NCI-H1417 treated with DMSO at 0.1 percent for 48 hours (cell line): ENCODE results near the gene BUB3.

Experiments used
- DNase-seq: peaks from one replicate; lab custom pipeline; 2025; lab: John Stamatoyannopoulos, UW

BUB3 gene

DNA sequence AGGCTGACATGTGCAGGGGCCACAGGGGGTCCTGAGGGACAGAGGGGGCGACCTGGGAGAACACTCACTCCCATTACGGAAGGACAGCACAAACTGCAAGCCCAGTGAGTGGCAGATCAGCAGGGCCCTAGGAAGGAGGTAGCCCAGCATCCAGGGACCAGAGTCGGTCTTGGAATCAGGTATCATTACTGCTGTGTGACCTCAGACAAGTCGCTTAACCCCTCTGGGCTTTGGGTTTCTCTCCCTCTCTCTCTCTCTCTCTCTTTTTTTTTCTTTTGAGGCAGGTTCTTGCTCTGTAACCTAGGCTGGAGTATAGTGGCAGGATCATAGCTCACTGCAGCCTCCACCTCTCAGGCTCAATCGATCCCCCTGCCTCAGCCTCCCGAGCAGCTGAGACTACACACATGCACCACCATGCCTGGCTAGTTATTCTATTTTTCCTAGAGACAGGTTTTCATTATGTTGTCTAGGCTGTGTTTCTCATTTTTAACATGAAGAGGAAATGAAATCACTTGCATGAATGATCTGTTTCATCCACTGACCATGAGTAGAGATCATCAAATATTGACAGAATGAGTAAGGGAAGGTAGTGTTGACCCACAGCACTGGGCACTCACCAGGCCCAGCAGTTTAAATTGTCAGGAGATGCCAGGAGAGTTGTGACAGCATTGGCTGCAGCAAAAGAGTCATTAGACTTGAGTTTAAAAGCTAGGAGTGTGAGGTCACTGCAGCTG, 49.4 kb downstream of the BUB3 start:
- DNase-seq, result no peak

DNA sequence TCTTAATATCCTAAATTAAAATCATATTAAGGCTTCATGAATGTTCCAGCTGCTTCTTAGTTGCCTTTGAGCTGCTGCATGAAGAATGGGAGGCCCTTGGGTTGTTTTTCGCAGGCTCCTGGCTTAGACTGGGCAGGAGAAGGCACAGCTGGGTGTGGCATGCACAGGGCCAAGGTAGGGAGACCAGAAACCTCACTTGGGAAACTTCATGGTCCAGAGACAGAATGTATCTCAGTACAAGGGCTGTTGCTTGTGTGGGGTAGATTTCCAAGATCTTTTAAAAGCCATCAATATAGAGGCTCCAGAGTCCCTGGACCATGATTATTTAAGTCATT, 49.9 kb downstream of the BUB3 start:
- no peak for DNase-seq

DNA sequence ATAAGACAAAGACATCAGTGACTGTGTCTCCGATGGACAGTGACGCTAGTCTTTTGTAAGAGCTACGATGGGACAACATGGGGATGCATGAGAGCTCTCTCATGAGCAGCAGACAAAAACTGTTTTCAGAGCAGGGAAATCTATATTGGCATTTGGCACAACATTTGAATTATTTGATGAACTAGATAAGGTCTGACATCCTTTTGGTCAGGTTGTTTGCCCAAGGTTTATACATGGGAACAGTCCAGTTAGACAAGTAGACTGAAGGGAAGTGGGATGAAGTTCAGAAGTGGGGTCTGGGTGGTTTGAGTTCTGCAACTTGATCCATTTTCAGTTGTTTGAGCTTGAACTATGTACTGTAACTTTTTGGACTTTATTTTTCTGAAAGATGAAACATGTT, 50.8 kb downstream of the BUB3 start:
- DNase-seq, result no peak

DNA sequence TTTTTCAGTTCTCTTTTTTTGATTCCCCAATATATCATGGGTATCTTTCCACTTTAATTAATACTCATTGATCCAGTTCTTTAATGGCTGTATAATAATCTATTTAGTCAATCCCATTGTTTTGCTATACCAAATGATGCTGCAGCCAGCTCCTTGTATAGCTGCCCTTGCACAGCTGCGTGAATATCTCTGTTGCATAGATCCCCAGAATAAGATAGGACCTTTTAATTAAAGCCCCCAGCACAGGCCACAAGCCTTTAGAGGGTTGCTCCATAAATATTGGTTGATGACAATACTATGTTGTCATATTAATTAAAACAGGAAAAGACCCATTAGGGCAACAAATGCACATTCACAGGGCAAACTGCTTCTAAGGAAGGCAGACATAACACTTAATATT, 57.9 kb downstream of the BUB3 start:
- DNase-seq, result no peak

DNA sequence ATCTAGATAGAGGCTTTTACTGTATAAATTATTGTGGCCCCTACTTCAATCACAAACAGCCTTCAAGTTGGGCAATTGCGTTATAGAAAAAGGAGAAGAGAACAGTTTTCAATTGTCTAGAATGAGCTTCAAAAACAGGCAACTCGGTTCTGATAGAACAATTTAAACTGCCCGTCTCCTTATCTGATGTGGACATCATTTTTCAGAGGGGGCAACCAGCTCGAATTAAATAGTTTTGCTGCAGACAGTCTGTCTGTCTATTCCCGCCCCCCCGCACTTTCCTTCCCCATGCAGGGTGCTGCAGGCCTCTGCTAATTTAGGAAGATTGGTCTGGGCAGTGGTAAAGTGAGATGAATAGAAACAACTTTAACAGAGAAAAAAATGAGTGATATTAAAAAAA, 58.4 kb downstream of the BUB3 start:
- no peak for DNase-seq

DNA sequence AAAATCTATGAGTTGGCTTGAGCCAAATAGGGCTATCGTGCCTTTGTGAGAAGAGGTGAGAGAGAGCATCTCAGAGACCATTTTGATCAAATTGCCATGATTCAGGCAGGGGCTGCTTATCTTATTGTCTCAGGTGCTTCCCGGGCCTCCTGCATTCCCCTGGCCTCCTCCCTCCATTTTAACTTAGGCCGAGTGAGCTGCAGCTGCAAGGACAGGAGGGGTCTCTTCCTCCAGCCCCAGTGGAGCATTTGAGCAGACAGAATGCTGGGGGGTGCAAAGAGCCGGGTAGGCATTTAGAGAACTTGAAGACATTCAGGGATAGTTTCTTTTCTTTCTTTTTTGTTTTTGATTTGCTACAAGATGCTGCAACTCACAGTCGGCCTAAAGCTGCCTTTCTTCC, 59.0 kb downstream of the BUB3 start:
- DNase-seq, result no peak
